Astrocyte (in vitro differentiated cells and primary cell): ENCODE results near the gene INPP4B. TPM values are rescaled to one million over a fixed set of nuclear protein-coding genes. Genes with fewer than 3 reads are reported as not detected.

Experiments
- DNase-seq: peaks from one replicate; pipeline ENCODE4 v3.0.0-alpha.2; 2010; ENCODE audit warnings: low read depth
- FAIRE-seq: peaks from 2 replicates; lab custom pipeline; 2011; peaks lifted over from hg19 to GRCh38; lab: Jason Lieb, UNC
- H2AFZ ChIP-seq: 2 replicates; pipeline ENCODE4 v1.6.0; 2012; ENCODE audit warnings: low read depth, low read length, inconsistent platforms
- H3K27ac ChIP-seq: 2 replicates; pipeline ENCODE4 v1.5.1; 2011; ENCODE audit warnings: low read depth, low read length, inconsistent platforms
- H3K27me3 ChIP-seq: 2 replicates; pipeline ENCODE4 v1.6.0; 2011; ENCODE audit warnings: low read length, inconsistent platforms; ENCODE audit not compliant: insufficient read depth
- H3K36me3 ChIP-seq: 2 replicates; pipeline ENCODE4 v1.5.1; 2011; ENCODE audit warnings: low read length, inconsistent platforms; ENCODE audit not compliant: insufficient read depth
- H3K4me1 ChIP-seq: 2 replicates; pipeline ENCODE4 v1.5.1; 2011; ENCODE audit warnings: low read length, inconsistent platforms; ENCODE audit not compliant: insufficient read depth
- H3K4me2 ChIP-seq: 2 replicates; pipeline ENCODE4 v1.6.0; 2012; ENCODE audit warnings: low read length, inconsistent platforms
- H3K4me3 ChIP-seq: 2 replicates; pipeline ENCODE4 v1.5.1; 2011; ENCODE audit warnings: low read depth, mild to moderate bottlenecking, low read length, inconsistent platforms; ENCODE audit not compliant: insufficient read depth
- H3K79me2 ChIP-seq: 2 replicates; pipeline ENCODE4 v1.6.0; 2012; ENCODE audit warnings: mild to moderate bottlenecking, low read length, inconsistent platforms; ENCODE audit not compliant: insufficient read depth
- H3K9ac ChIP-seq: 2 replicates; pipeline ENCODE4 v1.6.0; 2012; ENCODE audit warnings: mild to moderate bottlenecking, low read length, inconsistent platforms
- H3K9me3 ChIP-seq: 2 replicates; pipeline ENCODE4 v1.5.1; 2012; ENCODE audit warnings: low read depth, mild to moderate bottlenecking, low read length, inconsistent platforms; ENCODE audit not compliant: insufficient read depth
- H4K20me1 ChIP-seq: 2 replicates; pipeline ENCODE4 v1.6.0; 2012; ENCODE audit warnings: low read length, inconsistent platforms; ENCODE audit not compliant: insufficient read depth
- H3K27ac Mint-ChIP-seq: one replicate; pipeline ENCODE4 v1.8.0; 2021; ENCODE audit warnings: mild to moderate bottlenecking, mixed read lengths; ENCODE audit not compliant: unreplicated experiment
- H3K27me3 Mint-ChIP-seq: one replicate; pipeline ENCODE4 v1.8.0; 2021; ENCODE audit warnings: low read depth, mixed read lengths; ENCODE audit not compliant: unreplicated experiment
- H3K36me3 Mint-ChIP-seq: one replicate; pipeline ENCODE4 v1.8.0; 2021; ENCODE audit warnings: low read depth, mixed read lengths; ENCODE audit not compliant: unreplicated experiment
- H3K4me1 Mint-ChIP-seq: one replicate; pipeline ENCODE4 v1.8.0; 2021; ENCODE audit warnings: low read depth, mixed read lengths; ENCODE audit not compliant: unreplicated experiment
- H3K4me3 Mint-ChIP-seq: one replicate; pipeline ENCODE4 v1.8.0; 2021; ENCODE audit warnings: mild to moderate bottlenecking, moderate library complexity, mixed read lengths; ENCODE audit not compliant: unreplicated experiment
- H3K9me3 Mint-ChIP-seq: one replicate; pipeline ENCODE4 v1.8.0; 2021; ENCODE audit warnings: mild to moderate bottlenecking, mixed read lengths; ENCODE audit not compliant: unreplicated experiment
- EZH2 ChIP-seq: IDR thresholded peaks from 2 replicates; pipeline ENCODE4 v1.6.1; 2012; ENCODE audit warnings: mild to moderate bottlenecking, low read length, inconsistent platforms; ENCODE audit not compliant: insufficient read depth
- total RNA-seq: library from RNA; stranded (reverse); gene quantifications from 2 replicates; pipeline ENCODE4 v1.2.1, GENCODE V29; 2021
- TF ChIP-seq, protein P1 (sequence below): IDR thresholded peaks from 2 replicates; pipeline ENCODE4 v1.5.1; 2011; ENCODE audit warnings: low read depth, mild to moderate bottlenecking, inconsistent platforms, low read length, moderate library complexity; ENCODE audit not compliant: insufficient read depth

INPP4B gene
- total RNA-seq, 1 donor from 2014 or later: 2.8 TPM

DNA sequence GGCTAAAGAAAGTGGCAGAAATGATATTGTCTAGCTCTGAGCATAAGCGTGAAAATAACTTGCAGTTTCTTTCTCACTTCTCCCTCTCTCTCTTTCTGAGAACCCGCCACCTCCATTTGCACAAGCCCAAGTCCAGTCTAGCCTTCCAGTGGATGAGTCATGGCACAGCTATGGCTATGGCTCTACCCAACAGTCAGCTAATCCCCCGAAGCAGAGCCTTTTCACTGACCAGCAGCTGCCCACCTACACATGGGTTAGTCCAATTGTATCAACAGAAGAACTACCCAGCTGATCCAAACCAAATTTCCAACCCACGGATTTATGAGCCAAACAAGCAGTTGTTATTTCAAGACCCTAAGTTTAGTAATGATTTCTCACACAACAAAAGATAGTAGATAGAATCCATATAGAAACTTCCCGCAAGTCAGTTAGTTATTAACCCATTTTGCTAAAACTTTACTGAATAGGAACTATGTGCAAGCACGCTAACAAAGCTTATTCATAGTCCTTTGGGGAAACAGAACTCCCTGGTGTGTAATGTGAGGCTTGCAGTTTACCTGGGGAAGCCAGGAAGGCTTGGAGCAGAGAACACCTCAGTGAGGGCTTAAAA, 282.3 kb downstream of the INPP4B start:
- Histone ChIP-seq H3K4me3 (no peak overlapping the region), H3K4me1 (peaks cover 11% of the 10 kb centered on the region), H3K27me3 (no peaks in the 10 kb centered on the region), H2AFZ (no peak overlapping the region), H3K27ac (no peak overlapping the region), H3K79me2 (no peaks in the 10 kb centered on the region), H3K36me3 (no peaks in the 10 kb centered on the region), H3K9ac (no peak overlapping the region), H3K9me3 (no peaks in the 10 kb centered on the region), H3K4me2 (no peak overlapping the region), H4K20me1 (no peaks in the 10 kb centered on the region)
- TF ChIP-seq EZH2: no peak
- TF ChIP-seq, protein P1, sequence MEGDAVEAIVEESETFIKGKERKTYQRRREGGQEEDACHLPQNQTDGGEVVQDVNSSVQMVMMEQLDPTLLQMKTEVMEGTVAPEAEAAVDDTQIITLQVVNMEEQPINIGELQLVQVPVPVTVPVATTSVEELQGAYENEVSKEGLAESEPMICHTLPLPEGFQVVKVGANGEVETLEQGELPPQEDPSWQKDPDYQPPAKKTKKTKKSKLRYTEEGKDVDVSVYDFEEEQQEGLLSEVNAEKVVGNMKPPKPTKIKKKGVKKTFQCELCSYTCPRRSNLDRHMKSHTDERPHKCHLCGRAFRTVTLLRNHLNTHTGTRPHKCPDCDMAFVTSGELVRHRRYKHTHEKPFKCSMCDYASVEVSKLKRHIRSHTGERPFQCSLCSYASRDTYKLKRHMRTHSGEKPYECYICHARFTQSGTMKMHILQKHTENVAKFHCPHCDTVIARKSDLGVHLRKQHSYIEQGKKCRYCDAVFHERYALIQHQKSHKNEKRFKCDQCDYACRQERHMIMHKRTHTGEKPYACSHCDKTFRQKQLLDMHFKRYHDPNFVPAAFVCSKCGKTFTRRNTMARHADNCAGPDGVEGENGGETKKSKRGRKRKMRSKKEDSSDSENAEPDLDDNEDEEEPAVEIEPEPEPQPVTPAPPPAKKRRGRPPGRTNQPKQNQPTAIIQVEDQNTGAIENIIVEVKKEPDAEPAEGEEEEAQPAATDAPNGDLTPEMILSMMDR: no peak
- peak overlapping the region; percentile 87 for H3K27ac Mint-ChIP-seq
- peak; percentile 55 for DNase-seq
- peaks cover 36% of the 10 kb centered on the region for H3K4me1 Mint-ChIP-seq
- no peaks in the 10 kb centered on the region for H3K36me3 Mint-ChIP-seq
- no peak for FAIRE-seq
- no peak overlapping the region for H3K4me3 Mint-ChIP-seq
- peaks cover 1% of the 10 kb centered on the region for H3K9me3 Mint-ChIP-seq
- H3K27me3 Mint-ChIP-seq: no peaks in the 10 kb centered on the region

DNA sequence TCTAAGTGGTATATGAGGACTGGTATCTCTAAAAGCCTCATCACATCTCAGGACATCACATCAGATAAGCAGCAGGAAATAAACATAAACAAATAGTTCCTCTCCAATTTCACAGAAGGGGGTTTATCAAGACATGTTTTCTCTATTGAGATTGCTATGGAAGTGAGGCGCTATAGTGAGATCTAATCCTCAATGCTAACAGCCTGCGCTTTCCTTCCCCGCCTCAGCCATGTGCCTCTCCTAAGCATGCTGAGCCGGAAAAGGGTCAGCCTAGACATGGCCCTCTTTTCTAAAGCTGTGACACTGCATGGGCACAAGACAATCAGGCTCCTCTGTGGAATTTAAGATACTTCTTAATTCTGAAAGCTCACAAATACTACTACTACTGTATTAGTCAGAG, 286.1 kb downstream of the INPP4B start:
- Histone ChIP-seq H3K27me3 (no peaks in the 10 kb centered on the region), H3K4me2 (no peak overlapping the region), H3K9ac (no peak overlapping the region), H3K36me3 (no peaks in the 10 kb centered on the region), H3K4me1 (peaks cover 4% of the 10 kb centered on the region), H4K20me1 (no peaks in the 10 kb centered on the region), H3K79me2 (no peaks in the 10 kb centered on the region), H3K9me3 (no peaks in the 10 kb centered on the region), H3K4me3 (no peak overlapping the region), H2AFZ (no peak overlapping the region), H3K27ac (no peak overlapping the region)
- FAIRE-seq (no peak), DNase-seq (no peak)
- Mint-ChIP-seq H3K27me3 (no peaks in the 10 kb centered on the region), H3K4me1 (peaks cover 34% of the 10 kb centered on the region), H3K9me3 (peaks cover 1% of the 10 kb centered on the region), H3K36me3 (no peaks in the 10 kb centered on the region), H3K27ac (peak overlapping the region; percentile 70), H3K4me3 (no peak overlapping the region)
- no peak for TF ChIP-seq EZH2
- TF ChIP-seq, protein P1: no peak

DNA sequence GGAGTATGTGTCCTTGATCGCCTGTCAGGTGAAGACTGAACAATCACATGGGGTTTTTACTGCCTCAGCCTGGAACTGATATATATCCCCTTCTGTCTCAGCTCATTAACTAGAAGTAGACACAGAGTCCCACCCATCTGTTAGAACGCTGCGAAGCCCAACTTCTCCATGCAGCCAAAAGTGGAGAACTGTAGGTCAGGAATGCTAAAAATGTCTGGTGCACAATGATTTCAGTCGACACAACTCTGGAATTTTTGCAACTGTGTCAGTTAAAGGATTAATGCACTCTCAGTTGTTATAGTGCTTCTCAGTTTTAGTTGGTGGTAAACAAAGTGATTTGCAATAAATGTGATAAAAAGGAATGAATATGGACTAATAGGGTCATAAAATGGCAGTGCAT, 287.2 kb downstream of the INPP4B start:
- Histone ChIP-seq H4K20me1 (no peaks in the 10 kb centered on the region), H3K27ac (no peak overlapping the region), H3K4me1 (peaks cover 4% of the 10 kb centered on the region), H3K36me3 (no peaks in the 10 kb centered on the region), H3K27me3 (no peaks in the 10 kb centered on the region), H3K79me2 (no peaks in the 10 kb centered on the region), H3K4me3 (no peak overlapping the region), H2AFZ (peak overlapping the region; percentile 30), H3K9ac (no peak overlapping the region), H3K9me3 (no peaks in the 10 kb centered on the region), H3K4me2 (peak overlapping the region; percentile 31)
- TF ChIP-seq, protein P1: no peak
- TF ChIP-seq EZH2: no peak
- Mint-ChIP-seq H3K4me1 (peaks cover 31% of the 10 kb centered on the region), H3K36me3 (no peaks in the 10 kb centered on the region), H3K9me3 (peaks cover 1% of the 10 kb centered on the region), H3K27ac (peak overlapping the region; percentile 64), H3K27me3 (no peaks in the 10 kb centered on the region), H3K4me3 (peak overlapping the region; percentile 51)
- FAIRE-seq (no peak), DNase-seq (peak; percentile 84)
